NCI-H446 (cell line): Measurements from ENCODE around the gene HLCS.

Source experiments
- DNase-seq, 2 experiments: peaks; one replicate each; lab custom pipeline; 2025; lab: John Stamatoyannopoulos, UW

Gene HLCS

DNA sequence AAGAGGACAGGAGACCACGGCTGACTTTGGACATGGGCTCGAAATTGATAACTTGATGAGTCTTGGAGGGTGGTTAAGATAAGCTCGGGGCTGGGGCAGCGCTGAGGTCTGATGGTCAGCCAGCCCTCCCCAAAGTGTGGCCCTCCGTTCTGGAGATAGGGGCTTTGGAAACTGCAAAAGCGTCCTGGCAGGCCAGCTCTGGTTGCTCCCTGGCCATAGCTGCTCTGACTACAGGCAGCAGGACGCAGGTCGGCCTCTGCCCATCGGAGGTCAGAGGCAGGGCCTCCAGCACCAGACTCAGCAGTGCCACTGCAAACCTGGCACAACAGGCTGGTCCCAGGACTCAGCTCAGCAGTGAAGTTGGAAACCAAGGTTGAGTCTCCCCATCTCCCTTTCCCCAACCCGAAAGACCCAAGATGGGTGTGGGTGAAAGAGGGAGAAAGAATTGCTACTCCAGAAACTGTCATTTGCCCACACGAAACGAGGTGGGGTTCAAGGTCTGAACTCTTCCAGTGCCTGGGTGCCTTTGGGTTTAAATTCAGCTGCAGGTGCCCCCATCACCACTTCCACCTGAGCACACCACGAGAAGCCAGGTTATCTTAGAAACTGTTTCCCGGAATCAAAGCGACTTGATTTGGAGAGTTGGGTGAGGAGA lies 262.7 kb downstream of the HLCS start:
- DNase-seq = no peak

DNA sequence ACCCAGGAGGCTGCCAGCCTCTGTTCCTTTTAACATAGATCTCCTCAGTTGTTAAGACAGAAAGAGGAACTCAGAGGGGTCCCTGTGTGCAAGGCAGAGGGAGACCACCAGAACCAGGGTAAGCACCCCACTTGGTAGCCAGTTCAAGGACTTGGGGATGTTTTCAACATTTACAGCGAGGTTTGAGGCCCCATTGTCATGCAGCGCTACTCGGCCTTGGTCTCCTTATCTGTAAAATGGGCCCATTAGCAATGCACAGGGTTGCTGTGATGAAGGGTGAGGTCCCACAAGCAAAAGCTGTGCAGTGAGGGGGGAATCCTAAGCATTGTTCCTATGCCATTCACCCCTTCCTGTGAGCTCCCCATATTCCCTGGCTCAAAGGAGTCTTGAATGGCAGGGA lies 263.3 kb downstream of the HLCS start:
- no peak for DNase-seq

DNA sequence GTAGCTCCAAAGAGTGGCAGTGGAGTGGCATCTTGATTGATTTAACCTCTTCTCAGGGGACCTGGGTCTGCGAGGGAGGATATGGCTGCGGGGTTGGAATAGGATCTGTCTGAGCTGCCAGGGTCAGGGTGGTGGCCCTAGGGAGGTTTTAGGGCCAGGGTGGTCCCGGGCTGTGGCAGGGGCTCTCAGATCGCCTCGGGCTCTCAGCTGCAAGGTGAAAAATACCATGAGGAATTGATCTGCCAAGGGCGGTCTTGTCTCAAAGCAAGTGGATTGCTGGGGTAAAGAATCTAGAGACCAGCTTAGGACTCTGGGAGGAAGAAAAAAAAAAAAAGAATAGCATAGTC lies 263.9 kb downstream of the HLCS start:
- no peak for DNase-seq

DNA sequence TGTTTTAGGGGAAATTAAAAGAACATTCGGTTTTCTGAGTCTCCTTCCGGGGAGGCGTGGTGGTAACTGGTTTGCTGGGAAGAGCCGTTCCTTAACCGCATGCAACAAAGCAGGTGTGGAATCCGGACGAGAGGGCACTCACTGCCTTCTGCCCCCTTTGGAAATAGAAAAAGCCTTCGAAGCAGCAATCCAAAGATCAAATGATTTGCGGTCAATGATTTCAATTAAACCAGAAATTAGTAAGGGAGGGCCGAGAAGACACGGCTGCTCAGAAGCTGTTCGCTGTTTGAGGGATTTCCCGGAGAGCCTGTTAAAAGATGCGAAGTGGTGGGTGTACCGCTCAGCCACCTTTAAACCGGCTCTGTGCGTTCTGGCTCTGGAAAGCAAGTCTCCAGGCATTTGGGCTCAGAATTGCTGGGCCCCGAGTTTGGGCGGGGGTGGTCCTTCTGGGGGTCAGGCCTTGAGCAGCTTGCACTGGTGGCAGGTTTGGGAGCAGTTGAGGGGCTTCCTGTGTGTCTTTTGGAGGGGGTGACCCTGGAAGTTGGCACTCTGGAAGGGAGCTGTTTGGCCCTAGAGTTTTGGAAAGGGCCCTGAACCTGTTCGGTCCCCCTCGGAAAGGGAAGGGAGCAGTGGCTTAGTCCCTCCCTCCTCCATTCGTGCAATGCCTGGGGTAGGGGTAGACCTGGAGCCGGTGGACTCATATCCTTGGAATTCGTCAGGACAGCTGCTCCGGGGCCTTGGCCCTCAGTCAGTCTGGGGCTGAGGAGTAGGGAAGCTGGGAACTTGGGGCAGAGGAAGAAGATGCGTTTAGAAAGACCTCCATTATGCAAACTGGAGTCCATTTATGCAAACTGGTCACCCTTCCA lies 264.5 kb downstream of the HLCS start:
- no peak for DNase-seq

DNA sequence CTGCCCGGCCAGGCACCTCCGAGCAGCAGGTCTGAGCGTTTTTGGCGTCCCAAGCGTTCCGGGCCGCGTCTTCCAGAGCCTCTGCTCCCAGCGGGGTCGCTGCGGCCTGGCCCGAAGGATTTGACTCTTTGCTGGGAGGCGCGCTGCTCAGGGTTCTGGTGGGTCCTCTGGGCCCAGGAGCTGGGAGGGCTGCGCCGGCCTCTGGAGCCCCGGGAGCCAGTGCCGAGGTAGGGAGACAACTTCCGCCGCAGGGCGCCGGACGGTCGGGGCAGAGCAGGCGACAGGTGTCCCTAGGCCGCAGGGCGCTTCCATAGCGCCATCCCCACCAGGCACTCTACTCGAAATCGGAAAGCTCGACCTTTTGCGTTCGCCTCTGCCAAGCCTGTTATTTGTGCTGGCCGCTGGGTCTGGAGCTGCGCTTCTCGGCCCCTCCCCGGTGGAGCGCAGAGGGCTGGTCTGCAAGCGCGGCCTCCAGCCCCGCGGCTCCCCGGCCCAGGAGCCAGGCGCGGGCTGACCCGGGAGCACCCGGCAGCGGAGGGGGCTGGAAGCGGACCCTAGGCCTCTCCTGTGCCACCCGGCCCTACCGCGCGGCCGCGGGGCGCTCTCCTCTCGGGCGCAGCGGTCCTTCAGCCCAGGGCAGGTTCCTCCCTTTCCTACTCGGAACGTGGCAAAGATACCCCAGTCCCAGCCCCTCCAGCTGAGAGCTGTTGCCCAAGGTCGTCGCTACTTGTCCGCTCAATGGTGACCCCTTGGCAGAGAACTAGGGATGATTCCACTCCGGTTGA lies 265.3 kb downstream of the HLCS start:
- no peak for DNase-seq
